Large intestine (tissue), 3 donors: ENCODE data around the gene PAEP. TPM values are rescaled to one million over a fixed set of nuclear protein-coding genes. Genes with fewer than 3 reads are reported as not detected.

ENCODE experiments used
- DNase-seq, 2 donors: peaks; one replicate each; pipeline versions ENCODE4 v3.0.0 to v3.0.0-alpha.2; 2013
- H3K27ac ChIP-seq: one replicate; pipeline ENCODE4 v1.5.1; 2013; ENCODE audit warnings: low read length
- H3K27me3 ChIP-seq: 2 replicates; pipeline ENCODE4 v1.6.1; 2013; ENCODE audit warnings: low read length; ENCODE audit not compliant: control insufficient read depth, insufficient read depth
- H3K36me3 ChIP-seq: 2 replicates; pipeline ENCODE4 v1.6.1; 2013; ENCODE audit warnings: low read length; ENCODE audit not compliant: control insufficient read depth, insufficient read depth
- H3K4me1 ChIP-seq: one replicate; pipeline ENCODE4 v1.6.1; 2013; ENCODE audit warnings: low read length; ENCODE audit not compliant: control insufficient read depth, insufficient read depth
- H3K4me3 ChIP-seq: one replicate; pipeline ENCODE4 v1.5.1; 2013; ENCODE audit warnings: low read length
- H3K9me3 ChIP-seq: one replicate; pipeline ENCODE4 v1.6.1; 2013; ENCODE audit warnings: mild to moderate bottlenecking, low read depth, low read length, moderate library complexity; ENCODE audit not compliant: control insufficient read depth
- WGBS: methylation state at CpG from one replicate; pipeline ENCODE4 v1.1.5; 2013; ENCODE audit warnings: low lambda C conversion rate; ENCODE audit not compliant: insufficient coverage; 5-methylcytosine and 5-hydroxymethylcytosine counted together
- polyA plus RNA-seq: library from polyadenylated mRNA; unstranded; fragments of 120-200 nt; gene quantifications from one replicate; pipeline ENCODE4 v1.2.1, GENCODE V29; 2013

Gene PAEP
- polyA plus RNA-seq, 1 donor = 0.09 TPM

- Histone ChIP-seq H3K27me3 (no peaks in the 10 kb centered on the region), H3K36me3 (no peaks in the 10 kb centered on the region), H3K27ac (no peak overlapping the region), H3K9me3 (no peaks in the 10 kb centered on the region), H3K4me3 (no peak overlapping the region), H3K4me1 (no peaks in the 10 kb centered on the region)
- DNase-seq = no peak
- WGBS = no CpG with 5 or more reads among the region's 7 CpGs
Observed at GRCh38 chr9:135611142-135611874, 49.8 kb downstream of the PAEP start.

GRCh38 chr9:135611875-135612209 lies 50.3 kb downstream of the PAEP start:
- WGBS = 27% methylated on average over 3 of the region's 4 CpGs
- DNase-seq = no peak

GRCh38 chr9:135612437-135612836 lies 50.9 kb downstream of the PAEP start:
- Histone ChIP-seq H3K4me1 (no peaks in the 10 kb centered on the region), H3K9me3 (no peaks in the 10 kb centered on the region), H3K36me3 (no peaks in the 10 kb centered on the region), H3K27ac (no peak overlapping the region), H3K27me3 (no peaks in the 10 kb centered on the region), H3K4me3 (no peak overlapping the region)
- DNase-seq = no peak
- no CpG with 5 or more reads among the region's 8 CpGs for WGBS

More at GRCh38 chr9:135611875-135612209, 50.3 kb downstream of the PAEP start:
- Histone ChIP-seq H3K27ac (no peak overlapping the region), H3K9me3 (no peaks in the 10 kb centered on the region), H3K4me1 (no peaks in the 10 kb centered on the region), H3K36me3 (no peaks in the 10 kb centered on the region), H3K4me3 (no peak overlapping the region), H3K27me3 (no peaks in the 10 kb centered on the region)

GRCh38 chr9:135612981-135613910 lies 51.7 kb downstream of the PAEP start:
- Histone ChIP-seq H3K36me3 (no peaks in the 10 kb centered on the region), H3K27me3 (no peaks in the 10 kb centered on the region), H3K4me3 (no peak overlapping the region), H3K27ac (no peak overlapping the region), H3K4me1 (no peaks in the 10 kb centered on the region), H3K9me3 (no peaks in the 10 kb centered on the region)
- no peak for DNase-seq
- WGBS = no CpG with 5 or more reads among the region's 24 CpGs

- no peaks in the 10 kb centered on the region for H3K4me1 ChIP-seq
- H3K9me3 ChIP-seq = no peaks in the 10 kb centered on the region
- H3K36me3 ChIP-seq = no peaks in the 10 kb centered on the region
- no CpG with 5 or more reads among the region's 34 CpGs for WGBS
- H3K27me3 ChIP-seq = no peaks in the 10 kb centered on the region
- H3K4me3 ChIP-seq = no peak overlapping the region
- no peak for DNase-seq
- no peak overlapping the region for H3K27ac ChIP-seq
Observed at GRCh38 chr9:135613946-135614805, 52.6 kb downstream of the PAEP start.

- no CpG with 5 or more reads among the region's 29 CpGs for WGBS
- H3K9me3 ChIP-seq = no peaks in the 10 kb centered on the region
- H3K27me3 ChIP-seq = no peaks in the 10 kb centered on the region
- no peak overlapping the region for H3K27ac ChIP-seq
- H3K4me3 ChIP-seq = no peak overlapping the region
- H3K36me3 ChIP-seq = no peaks in the 10 kb centered on the region
- no peaks in the 10 kb centered on the region for H3K4me1 ChIP-seq
- DNase-seq = no peak
Observed at GRCh38 chr9:135614821-135615665, 53.5 kb downstream of the PAEP start.

GRCh38 chr9:135615666-135616618 lies 54.4 kb downstream of the PAEP start:
- WGBS = no CpG with 5 or more reads among the region's 31 CpGs
- H3K27ac ChIP-seq = no peak overlapping the region
- H3K4me3 ChIP-seq = no peak overlapping the region
- DNase-seq = no peak
- H3K27me3 ChIP-seq = no peaks in the 10 kb centered on the region
- no peaks in the 10 kb centered on the region for H3K9me3 ChIP-seq
- no peaks in the 10 kb centered on the region for H3K4me1 ChIP-seq
- no peaks in the 10 kb centered on the region for H3K36me3 ChIP-seq
